ENCODE results near the gene DOK6.

The DOK6 gene

GRCh38 chr18:69490813-69491212 lies 90.1 kb downstream of the DOK6 start:
- in situ Hi-C loops (cut with MboI; ENCODE audit: low pct_unique_long_range_greater_than_20kb, low sequenced_read_pairs, unreplicated experiment): no loop called here
- no peak for DNase-seq (ENCODE audit: low spot score)

GRCh38 chr18:69491576-69491975 lies 90.9 kb downstream of the DOK6 start:
- no peak for DNase-seq (ENCODE audit: low spot score)
- in situ Hi-C loops (cut with MboI; ENCODE audit: low pct_unique_long_range_greater_than_20kb, low sequenced_read_pairs, unreplicated experiment): no loop called here
- TF ChIP-seq CTCF (IDR thresholded peaks at IDR 0.05; ENCODE audit: extremely low read depth, insufficient read depth, missing control alignments): no peak

More at GRCh38 chr18:69490813-69491212, 90.1 kb downstream of the DOK6 start:
- TF ChIP-seq CTCF (IDR thresholded peaks at IDR 0.05; ENCODE audit: extremely low read depth, insufficient read depth, missing control alignments): no peak

GRCh38 chr18:69492861-69493260 lies 92.2 kb downstream of the DOK6 start:
- no peak for DNase-seq (ENCODE audit: low spot score)
- in situ Hi-C loops (cut with MboI; ENCODE audit: low pct_unique_long_range_greater_than_20kb, low sequenced_read_pairs, unreplicated experiment): no loop called here
- no peak for TF ChIP-seq CTCF (IDR thresholded peaks at IDR 0.05; ENCODE audit: extremely low read depth, insufficient read depth, missing control alignments)

DNA sequence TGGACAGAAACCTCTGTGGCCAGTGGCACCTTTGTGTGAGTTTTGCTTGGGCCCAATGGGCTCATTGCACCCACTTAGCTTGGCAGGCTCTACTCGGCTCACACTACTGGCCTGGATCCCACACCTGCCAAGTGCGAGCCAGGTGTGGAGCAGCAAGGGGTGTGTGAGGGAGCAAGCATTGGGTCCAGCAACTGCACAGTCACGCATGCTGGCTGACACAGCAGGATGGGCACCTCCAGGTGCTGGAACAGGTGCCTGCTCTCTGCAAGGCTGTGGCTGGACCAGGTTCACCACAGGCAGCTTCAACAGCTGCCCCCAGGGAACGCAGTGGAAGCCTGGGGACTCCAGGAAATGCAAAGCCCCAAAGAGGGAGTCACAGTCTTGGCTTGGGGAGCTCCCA lies 94.2 kb downstream of the DOK6 start:
- in situ Hi-C loops (cut with MboI; ENCODE audit: low pct_unique_long_range_greater_than_20kb, low sequenced_read_pairs, unreplicated experiment): no loop called here
- no peak for DNase-seq (ENCODE audit: low spot score)
- no peak for TF ChIP-seq CTCF (IDR thresholded peaks at IDR 0.05; ENCODE audit: extremely low read depth, insufficient read depth, missing control alignments)

- in situ Hi-C loops (cut with MboI; ENCODE audit: low pct_unique_long_range_greater_than_20kb, low sequenced_read_pairs, unreplicated experiment): no loop called here
- no peak for DNase-seq (ENCODE audit: low spot score)
- no peak for TF ChIP-seq CTCF (IDR thresholded peaks at IDR 0.05; ENCODE audit: extremely low read depth, insufficient read depth, missing control alignments)
Measured at GRCh38 chr18:69495338-69495737, 94.7 kb downstream of the DOK6 start.

- in situ Hi-C loops (cut with MboI; ENCODE audit: low pct_unique_long_range_greater_than_20kb, low sequenced_read_pairs, unreplicated experiment): no loop called here
- DNase-seq (ENCODE audit: low spot score): no peak
- TF ChIP-seq CTCF (IDR thresholded peaks at IDR 0.05; ENCODE audit: extremely low read depth, insufficient read depth, missing control alignments): no peak
Measured at GRCh38 chr18:69495841-69496533, 95.3 kb downstream of the DOK6 start.

Data from GM13977 (cell line).